Adrenal gland (tissue), 12 donors: ENCODE results near the gene RBX1. TPM values are rescaled to one million over a fixed set of nuclear protein-coding genes. Genes with fewer than 3 reads are reported as not detected.

ENCODE experiments used
- DNase-seq, 7 donors: peaks; one replicate each; pipeline ENCODE4 v3.0.0-alpha.2; 2019 to 2020
- H3K27ac ChIP-seq, 5 donors: fragments of 200-600 bp; sonication (generic) in 4 of 5; 1 replicate in 3 of 5; 2 replicates in 2 of 5; pipeline versions ENCODE4 v1.5.1 to v1.8.0; 2016 to 2020; ENCODE audit warnings: mild to moderate bottlenecking in 1 of 5
- H3K27me3 ChIP-seq: fragments of 200-600 bp; 2 replicates; pipeline ENCODE4 v1.8.0; 2021
- H3K36me3 ChIP-seq, 2 donors: fragments of 200-600 bp; replicated peaks in 1 of 2; 1 replicate in 1 of 2; 2 replicates in 1 of 2; pipeline versions ENCODE4 v1.5.1 to v1.8.0; 2018 to 2022
- H3K4me1 ChIP-seq, 2 donors: fragments of 200-600 bp; replicated peaks in 1 of 2; 1 replicate in 1 of 2; 2 replicates in 1 of 2; pipeline versions ENCODE4 v1.5.1 to v1.8.0; 2018 to 2021
- H3K4me3 ChIP-seq, 4 donors: fragments of 200-600 bp; sonication (generic) in 3 of 4; one replicate each; pipeline ENCODE4 v1.5.1; 2016 to 2018
- H3K9me3 ChIP-seq, 3 donors: fragments of 200-600 bp; sonication (generic) in 1 of 3; replicated peaks in 1 of 3; 1 replicate in 2 of 3; 2 replicates in 1 of 3; pipeline versions ENCODE4 v1.5.1 to v1.8.0; 2016 to 2021
- CTCF ChIP-seq, 6 experiments: fragments of 450-650 bp in 4 of 6; fragments of 200-600 bp in 2 of 6; sonication (generic) in 1 of 6; IDR thresholded peaks; 1 replicate in 5 of 6; 2 replicates in 1 of 6; pipeline versions ENCODE4 v1.5.1 to v1.8.0; 2016 to 2021; ENCODE audit warnings: antibody characterized with exemption in 6 of 6, mild to moderate bottlenecking in 2 of 6, moderate library complexity in 1 of 6
- POLR2A ChIP-seq, 2 donors: fragments of 450-650 bp; IDR thresholded peaks; one replicate each; pipeline ENCODE4 v1.6.1; 2017; ENCODE audit warnings: antibody characterized with exemption in 2 of 2, mild to moderate bottlenecking in 2 of 2, moderate library complexity in 1 of 2
- WGBS, 4 donors: extraction: QIAGEN DNeasy Blood & Tissue Kit in 2 of 4; methylation state at CpG; one replicate each; pipeline versions ENCODE4 v1.1.5 to v1.1.7; 2013 to 2017; 5-methylcytosine and 5-hydroxymethylcytosine counted together
- intact Hi-C, 2 donors: fragments of 100-400 bp; cut with DNase I; formaldehyde crosslinking; loops; one replicate each; pipeline versions ENCODE4 v1.14.1 to v1.15.0; 2022 to 2023
- polyA plus RNA-seq, 3 donors: library from polyadenylated mRNA; stranded (reverse); fragments of 200-250 nt in 2 of 3; fragments of 350-450 nt in 1 of 3; fragmentation: Illumina TruSeq in 1 of 3; extraction: RNeasy Lipid Tissue Mini Kit (QIAGEN cat#74804) in 1 of 3; gene quantifications; one replicate each; pipeline ENCODE4 v1.2.3, GENCODE V29; 2013 to 2014
- total RNA-seq, 9 donors: library from RNA; depleted of rRNA in 4 of 9; stranded (reverse); fragments of >200 nt in 4 of 9; fragments of 120-200 nt in 1 of 9; fragmentation: NEBNext Ultra II Directional in 1 of 9; extraction: Animal tissue kit (Norgen Biotek cat#: 25700) in 1 of 9; gene quantifications; one replicate each; pipeline versions ENCODE4 v1.1.0 to v1.2.4, GENCODE V29; 2013 to 2023
- donor health status: healthy with polysubstance abuse.
- donor health status: Bipolar disorder and iron deficiency.
- donor health status: DM: yes; HTN: yes; CAD: no.
- donor health status: DM: no; HTN: no; CAD: no.
- donor health status: DM: no; HTN: no; CAD: no.
- donor health status: DM: yes; HTN: yes; CAD: no.

The RBX1 gene
- total and polyA plus RNA-seq, 12 donors: 26.8 to 144 (median 56.6) TPM

DNA sequence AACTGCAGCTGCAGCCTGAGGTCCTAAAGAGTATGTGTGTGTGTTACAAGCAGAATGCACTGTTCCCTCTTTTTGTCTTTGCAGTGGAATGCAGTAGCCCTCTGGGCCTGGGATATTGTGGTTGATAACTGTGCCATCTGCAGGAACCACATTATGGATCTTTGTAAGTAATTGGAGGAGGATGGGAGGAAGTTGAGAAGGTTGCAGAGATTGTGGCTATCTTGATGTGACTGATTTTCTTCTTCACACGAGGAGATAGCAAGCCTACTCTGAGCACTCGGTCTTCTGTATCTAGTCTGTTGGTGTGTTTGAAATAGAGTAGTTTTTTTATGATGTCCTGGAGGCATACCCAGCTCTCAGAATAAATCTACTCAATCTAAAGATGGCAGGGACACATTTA, 2.3 kb downstream of the RBX1 start:
- no peak for DNase-seq
- Histone ChIP-seq H3K27me3 (no peaks in the 10 kb centered on the region), H3K9me3 (no peaks in the 10 kb centered on the region), H3K4me3 (no peak overlapping the region), H3K27ac (no peak overlapping the region), H3K4me1 (peaks cover 11 to 21% of the 10 kb centered on the region in 2 donors), H3K36me3 (peaks cover 0 to 12% of the 10 kb centered on the region in 2 donors)
- no peak for TF ChIP-seq POLR2A (IDR thresholded peaks at IDR 0.05)
- no peak for TF ChIP-seq CTCF (IDR thresholded peaks at IDR 0.05)
- intact Hi-C loops: loop anchor here (2.0 to 10.0 kb wide), 2 partner anchors 137 to 141 kb away; partner anchors contain the start of gene EP300 (in 1 of the 2)
- 63 to 71% (median 65%) methylated on average over 2 of the region's 2 CpGs for WGBS, 4 donors

- WGBS, 4 donors: 91 to 95% (median 93%) methylated on average over 4 of the region's 4 CpGs
Measured at GRCh38 chr22:40954113-40954512, 2.9 kb downstream of the RBX1 start.

GRCh38 chr22:40955571-40955970, 4.4 kb downstream of the RBX1 start:
- Histone ChIP-seq H3K36me3 (peaks cover 0 to 18% of the 10 kb centered on the region in 2 donors), H3K4me3 (no peak overlapping the region), H3K4me1 (peaks cover 11 to 16% of the 10 kb centered on the region in 2 donors), H3K27ac (no peak overlapping the region), H3K27me3 (no peaks in the 10 kb centered on the region), H3K9me3 (no peaks in the 10 kb centered on the region)
- intact Hi-C loops: loop anchor here in 1 of 2 donors (10.0 kb wide), 1 partner anchor 139 kb away; the partner anchor contains the start of gene EP300
- no peak for DNase-seq
- WGBS, 4 donors: 79 to 85% (median 81%) methylated on average over 3 of the region's 3 CpGs
- TF ChIP-seq POLR2A (IDR thresholded peaks at IDR 0.05) (no peak), CTCF (IDR thresholded peaks at IDR 0.05) (no peak)

More at GRCh38 chr22:40954113-40954512, 2.9 kb downstream of the RBX1 start:
- intact Hi-C loops: loop anchor here in 1 of 2 donors (10.0 kb wide), 1 partner anchor 141 kb away; the partner anchor contains the start of gene EP300
- H3K9me3 ChIP-seq: no peaks in the 10 kb centered on the region
- H3K27me3 ChIP-seq: no peaks in the 10 kb centered on the region
- H3K4me1 ChIP-seq: peaks cover 11 to 21% of the 10 kb centered on the region in 2 donors
- no peak for DNase-seq
- H3K4me3 ChIP-seq: no peak overlapping the region
- TF ChIP-seq CTCF (IDR thresholded peaks at IDR 0.05) (no peak), POLR2A (IDR thresholded peaks at IDR 0.05) (no peak)
- H3K36me3 ChIP-seq: peaks cover 0 to 15% of the 10 kb centered on the region in 2 donors
- no peak overlapping the region for H3K27ac ChIP-seq

- no peak for TF ChIP-seq POLR2A (IDR thresholded peaks at IDR 0.05)
- no peak for TF ChIP-seq CTCF (IDR thresholded peaks at IDR 0.05)
- H3K9me3 ChIP-seq: no peaks in the 10 kb centered on the region
- no peak overlapping the region for H3K27ac ChIP-seq
- DNase-seq: peak in 1 of 7 donors; percentile 25
- H3K4me3 ChIP-seq: no peak overlapping the region
- intact Hi-C loops: loop anchor here in 1 of 2 donors (10.0 kb wide), 1 partner anchor 137 kb away; the partner anchor contains the start of gene EP300
- peaks cover 5 to 11% of the 10 kb centered on the region in 2 donors for H3K4me1 ChIP-seq
- WGBS, 4 donors: 87 to 96% (median 94%) methylated on average over 6 to 7 of the region's 7 CpGs
- peaks cover 0 to 22% of the 10 kb centered on the region in 2 donors for H3K36me3 ChIP-seq
- H3K27me3 ChIP-seq: no peaks in the 10 kb centered on the region
Measured at GRCh38 chr22:40957601-40958000, 6.4 kb downstream of the RBX1 start.
